HEK293T (cell line): ENCODE results near the gene TFEB.

Experiments used
- HDGF ChIP-seq: fragments of 450-650 bp; IDR thresholded peaks from 2 replicates; pipeline ENCODE4 v1.6.1; 2017; ENCODE audit warnings: antibody characterized with exemption, borderline replicate concordance
- LEF1 ChIP-seq: fragments of 450-650 bp; IDR thresholded peaks from 2 replicates; pipeline ENCODE4 v1.6.1; 2017; ENCODE audit warnings: mild to moderate bottlenecking, borderline replicate concordance
- SP1 ChIP-seq: fragments of 450-650 bp; IDR thresholded peaks from 2 replicates; pipeline ENCODE4 v1.6.1; 2017
- TARDBP ChIP-seq: fragments of 450-650 bp; IDR thresholded peaks from 2 replicates; pipeline ENCODE4 v1.6.1; 2016

DNA sequence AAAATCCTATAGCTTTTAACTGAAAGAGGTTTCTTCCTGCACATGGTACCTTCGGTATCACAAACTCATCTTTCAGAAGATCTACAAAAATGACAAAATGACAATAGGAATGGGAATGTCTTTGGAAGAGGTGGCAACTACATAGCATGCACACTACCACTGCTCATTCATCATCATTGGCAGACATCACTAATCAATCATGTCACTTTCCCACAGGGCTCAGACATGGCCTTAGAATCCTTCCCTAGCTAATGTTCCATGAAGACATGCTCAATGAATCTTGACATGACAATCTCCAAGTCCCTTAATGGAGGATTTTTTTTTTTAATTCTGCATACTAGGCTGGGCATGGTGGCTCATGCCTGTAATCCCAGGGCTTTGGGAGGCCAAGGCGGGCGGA is 15.0 kb upstream of the TFEB start:
- TF ChIP-seq TARDBP: no peak
- TF ChIP-seq LEF1: no peak
- TF ChIP-seq SP1: no peak
- no peak for TF ChIP-seq HDGF
